Activated T-cell treated with anti-CD3 and anti-CD28 coated beads, Interleukin-2, amount 50 U/mL, for 72 hours (primary cell): ENCODE data around the gene ZNF547. TPM values are rescaled to one million over a fixed set of nuclear protein-coding genes. Genes with fewer than 3 reads are reported as not detected.
"Not testable (repeated sequence)": the region's sequence is repeated elsewhere in the genome, so short reads cannot be mapped to it uniquely, and the experiment has no call there.

ENCODE experiments used
- ATAC-seq, 2 donors: fragments of 150-1000 bp; cut with Tn5 transposase; replicated peaks in 1 of 2; 2 replicates each; pipeline ENCODE4 v1.10.0; 2021; ENCODE audit warnings: moderate library complexity in 2 of 2, mild to moderate bottlenecking in 1 of 2
- DNase-seq, 2 donors: peaks; one replicate each; pipeline ENCODE4 v3.0.0; 2021 to 2022; ENCODE audit warnings: mixed read lengths in 1 of 2
- H3K27ac Mint-ChIP-seq: one replicate; pipeline ENCODE4 v1.8.0; 2022; ENCODE audit warnings: mild to moderate bottlenecking, moderate library complexity, mixed read lengths
- H3K27me3 Mint-ChIP-seq: one replicate; pipeline ENCODE4 v1.8.0; 2022; ENCODE audit warnings: low read depth, mixed read lengths
- H3K36me3 Mint-ChIP-seq, 2 donors: one replicate each; pipeline ENCODE4 v1.8.0; 2022; ENCODE audit warnings: mixed read lengths in 2 of 2, mild to moderate bottlenecking in 1 of 2; ENCODE audit not compliant: insufficient read depth in 2 of 2
- H3K4me1 Mint-ChIP-seq: one replicate; pipeline ENCODE4 v1.8.0; 2022; ENCODE audit warnings: low read depth, mixed read lengths
- H3K4me3 Mint-ChIP-seq, 2 donors: one replicate each; pipeline ENCODE4 v1.8.0; 2022; ENCODE audit warnings: mild to moderate bottlenecking in 2 of 2, mixed read lengths in 2 of 2, moderate library complexity in 2 of 2
- H3K9me3 Mint-ChIP-seq, 2 donors: one replicate each; pipeline ENCODE4 v1.8.0; 2022; ENCODE audit warnings: mixed read lengths in 2 of 2
- total RNA-seq, 2 donors: library from RNA; stranded (reverse); gene quantifications; one replicate each; pipeline ENCODE4 v1.2.3, GENCODE V29; 2022

The ZNF547 gene
- total RNA-seq, 2 donors from 2014 or later: 3.9 to 4.5 TPM

- no peaks in the 10 kb centered on the region for H3K27me3 Mint-ChIP-seq
- peaks cover 15 to 28% of the 10 kb centered on the region in 2 donors for H3K9me3 Mint-ChIP-seq
- H3K4me3 Mint-ChIP-seq: peak within 1 kb of the TSS; percentile 98 to 99
- DNase-seq (peak; percentile 85), ATAC-seq (peak; percentile 99 to 100)
- H3K36me3 Mint-ChIP-seq: peaks cover 45 to 54% of the 10 kb centered on the region in 2 donors
- peak within 1 kb of the TSS; percentile 74 for H3K27ac Mint-ChIP-seq
- H3K4me1 Mint-ChIP-seq: peaks cover 36% of the 10 kb centered on the region
Measured at GRCh38 chr19:57350877-57351805, 12.2 kb upstream of the ZNF547 start, which contains the start of gene ZNF304. TSS of gene ZNF304 (plus strand) at chr19:57351271. CDS start at chr19:57351665, 394 bp downstream.

- H3K4me1 Mint-ChIP-seq: peaks cover 36% of the 10 kb centered on the region
- peak overlapping the region; percentile 98 to 99 for H3K4me3 Mint-ChIP-seq
- H3K27ac Mint-ChIP-seq: no peak overlapping the region
- no peak for DNase-seq
- peaks cover 19 to 29% of the 10 kb centered on the region in 2 donors for H3K9me3 Mint-ChIP-seq
- no peaks in the 10 kb centered on the region for H3K27me3 Mint-ChIP-seq
- no peak for ATAC-seq
- H3K36me3 Mint-ChIP-seq: peaks cover 51 to 61% of the 10 kb centered on the region in 2 donors
Measured at GRCh38 chr19:57351867-57352266, 11.5 kb upstream of the ZNF547 start.

- Mint-ChIP-seq H3K36me3 (peaks cover 65 to 74% of the 10 kb centered on the region in 2 donors), H3K4me3 (no peak overlapping the region), H3K4me1 (peaks cover 29% of the 10 kb centered on the region), H3K9me3 (peaks cover 19 to 33% of the 10 kb centered on the region in 2 donors), H3K27ac (no peak overlapping the region), H3K27me3 (no peaks in the 10 kb centered on the region)
- ATAC-seq (no peak), DNase-seq (no peak)
Measured at GRCh38 chr19:57355916-57356315, 7.4 kb upstream of the ZNF547 start.

GRCh38 chr19:57357406-57357805, 5.9 kb upstream of the ZNF547 start:
- Mint-ChIP-seq H3K9me3 (peaks cover 18 to 32% of the 10 kb centered on the region in 2 donors), H3K36me3 (peaks cover 56 to 67% of the 10 kb centered on the region in 2 donors), H3K4me3 (no peak overlapping the region), H3K27me3 (no peaks in the 10 kb centered on the region), H3K27ac (no peak overlapping the region), H3K4me1 (peaks cover 15% of the 10 kb centered on the region)
- ATAC-seq: no peak
- DNase-seq: no peak

DNA sequence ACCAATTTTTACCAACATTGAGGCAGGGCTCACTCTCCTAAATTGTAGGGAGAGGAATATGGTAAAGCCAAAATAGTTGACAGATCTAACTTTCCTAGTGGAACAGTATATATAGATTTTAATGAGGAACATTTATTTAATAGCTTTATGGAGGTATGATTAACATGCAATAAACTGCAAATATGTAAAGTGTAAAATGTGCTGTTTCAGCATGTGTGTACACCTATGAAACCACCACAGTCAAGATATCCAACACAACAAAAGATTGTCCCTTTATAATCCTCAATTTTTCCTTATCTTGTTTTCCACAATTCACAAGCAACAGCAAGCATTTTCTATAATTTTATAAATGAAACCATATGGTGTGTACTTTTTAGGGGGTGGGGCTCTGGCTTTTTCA, 4.1 kb upstream of the ZNF547 start:
- Mint-ChIP-seq H3K9me3 (peaks cover 16 to 31% of the 10 kb centered on the region in 2 donors), H3K27ac (no peak overlapping the region), H3K4me3 (no peak overlapping the region), H3K4me1 (peaks cover 19% of the 10 kb centered on the region), H3K27me3 (no peaks in the 10 kb centered on the region), H3K36me3 (peaks cover 56 to 65% of the 10 kb centered on the region in 2 donors)
- DNase-seq: no peak
- no peak for ATAC-seq

DNA sequence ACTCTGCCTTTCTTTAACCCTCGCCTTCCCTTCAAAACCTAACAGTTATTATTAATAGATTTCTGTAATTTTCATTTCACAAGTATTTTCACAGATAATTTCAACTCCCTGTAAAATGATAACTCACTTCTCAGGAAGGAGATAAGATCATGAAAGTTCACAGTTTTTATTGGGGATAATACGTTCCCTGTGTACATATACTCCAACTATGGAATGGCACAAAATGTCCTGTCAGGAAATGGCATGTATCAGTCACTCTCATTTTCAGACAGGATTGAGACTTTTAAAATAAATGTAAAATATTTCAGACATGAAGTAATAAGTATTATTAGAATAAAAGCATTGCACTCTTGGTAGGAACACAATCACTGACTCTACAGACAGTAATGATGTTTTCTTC, 932 bp upstream of the ZNF547 start:
- Mint-ChIP-seq H3K27ac (peak overlapping the region; percentile 86), H3K4me1 (peaks cover 20% of the 10 kb centered on the region), H3K4me3 (peak overlapping the region; percentile 96 to 97), H3K27me3 (no peaks in the 10 kb centered on the region), H3K9me3 (peaks cover 14 to 18% of the 10 kb centered on the region in 2 donors), H3K36me3 (peaks cover 32 to 38% of the 10 kb centered on the region in 2 donors)
- DNase-seq: no peak
- no peak for ATAC-seq

GRCh38 chr19:57363688-57364181, 384 bp downstream of the ZNF547 start:
- Mint-ChIP-seq H3K4me3 (peak overlapping the region; percentile 96 to 97), H3K27ac (peak overlapping the region; percentile 80), H3K9me3 (peaks cover 14 to 18% of the 10 kb centered on the region in 2 donors), H3K4me1 (peaks cover 20% of the 10 kb centered on the region), H3K27me3 (no peaks in the 10 kb centered on the region), H3K36me3 (peaks cover 22 to 30% of the 10 kb centered on the region in 2 donors)
- DNase-seq (no peak), ATAC-seq (no peak)

DNA sequence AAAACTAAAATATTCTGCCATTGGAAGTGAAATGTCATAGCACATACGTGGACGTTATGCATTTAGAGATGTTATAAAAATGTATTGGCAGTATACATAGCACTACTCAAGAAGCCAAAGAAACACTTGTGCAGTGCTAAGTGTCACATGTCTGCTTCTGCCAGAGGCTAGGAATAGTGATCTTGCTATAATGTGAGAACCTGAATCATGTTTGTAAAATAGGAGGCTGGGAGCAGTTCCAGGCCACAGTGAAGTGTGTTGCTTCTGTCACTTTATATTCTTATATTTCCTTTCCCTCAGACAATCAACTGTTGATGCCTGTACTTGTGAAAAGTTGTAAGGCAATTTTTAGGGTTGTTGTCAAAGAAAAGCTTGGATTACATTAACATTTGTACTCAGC, 3.4 kb downstream of the ZNF547 start:
- DNase-seq: no peak
- Mint-ChIP-seq H3K4me3 (no peak overlapping the region), H3K27me3 (no peaks in the 10 kb centered on the region), H3K9me3 (peaks cover 22 to 24% of the 10 kb centered on the region in 2 donors), H3K36me3 (peaks cover 25 to 40% of the 10 kb centered on the region in 2 donors), H3K27ac (no peak overlapping the region), H3K4me1 (peaks cover 20% of the 10 kb centered on the region)
- no peak for ATAC-seq

DNA sequence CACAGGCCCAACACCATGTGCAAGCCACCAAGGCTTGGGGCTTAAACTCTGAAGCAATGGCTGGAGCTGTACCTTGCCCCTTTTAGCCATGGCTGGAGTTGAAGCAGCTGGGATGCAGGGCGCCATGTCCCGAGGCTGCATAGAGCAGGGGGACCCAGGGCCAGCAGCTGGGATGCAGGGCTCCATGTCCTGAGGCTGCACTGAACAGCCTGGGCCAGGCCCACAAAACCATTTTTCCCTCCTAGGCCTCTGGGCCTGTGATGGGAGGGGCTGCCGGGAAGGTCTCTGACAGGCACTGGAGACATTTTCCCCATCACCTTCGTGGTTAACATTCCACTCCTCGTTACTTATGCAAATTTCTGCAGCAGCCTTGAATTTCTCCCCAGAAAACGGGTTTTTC, 10.8 kb downstream of the ZNF547 start:
- peaks cover 37 to 41% of the 10 kb centered on the region in 2 donors for H3K9me3 Mint-ChIP-seq
- H3K36me3 Mint-ChIP-seq: peaks cover 51 to 76% of the 10 kb centered on the region in 2 donors
- no peak overlapping the region for H3K27ac Mint-ChIP-seq
- ATAC-seq: no peak
- no peaks in the 10 kb centered on the region for H3K4me1 Mint-ChIP-seq
- DNase-seq: no peak
- H3K27me3 Mint-ChIP-seq: no peaks in the 10 kb centered on the region
- no peak overlapping the region for H3K4me3 Mint-ChIP-seq

DNA sequence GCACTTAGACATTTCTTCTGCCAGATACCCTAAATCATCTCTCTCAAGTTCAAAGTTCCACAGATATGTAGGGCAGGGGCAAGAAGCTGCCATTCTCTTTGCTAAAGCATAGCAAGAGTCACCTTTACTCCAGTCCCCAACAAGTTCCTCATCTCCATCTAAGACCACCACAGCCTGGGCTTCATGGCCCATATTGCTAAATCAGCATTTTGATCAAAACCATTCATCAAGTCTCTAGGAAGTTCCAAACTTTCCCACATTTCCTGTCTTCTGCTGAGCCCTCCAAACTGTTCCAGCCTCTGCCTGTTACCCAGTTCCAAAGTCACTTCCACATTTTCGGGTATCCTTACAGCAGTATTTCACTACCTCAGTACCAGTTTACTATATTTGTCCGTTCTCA, 11.3 kb downstream of the ZNF547 start:
- H3K4me1 Mint-ChIP-seq, H3K27me3 Mint-ChIP-seq, DNase-seq, H3K4me3 Mint-ChIP-seq, H3K27ac Mint-ChIP-seq, ATAC-seq: not testable (repeated sequence)
- peaks cover 36 to 43% of the 10 kb centered on the region in 2 donors for H3K9me3 Mint-ChIP-seq
- H3K36me3 Mint-ChIP-seq: peaks cover 54 to 76% of the 10 kb centered on the region in 2 donors

- ATAC-seq (no peak), DNase-seq (no peak)
- Mint-ChIP-seq H3K9me3 (peaks cover 34 to 47% of the 10 kb centered on the region in 2 donors), H3K36me3 (peaks cover 57 to 77% of the 10 kb centered on the region in 2 donors), H3K27me3 (no peaks in the 10 kb centered on the region), H3K4me3 (no peak overlapping the region), H3K4me1 (no peaks in the 10 kb centered on the region), H3K27ac (no peak overlapping the region)
Measured at GRCh38 chr19:57376151-57376550, 12.8 kb downstream of the ZNF547 start.

DNA sequence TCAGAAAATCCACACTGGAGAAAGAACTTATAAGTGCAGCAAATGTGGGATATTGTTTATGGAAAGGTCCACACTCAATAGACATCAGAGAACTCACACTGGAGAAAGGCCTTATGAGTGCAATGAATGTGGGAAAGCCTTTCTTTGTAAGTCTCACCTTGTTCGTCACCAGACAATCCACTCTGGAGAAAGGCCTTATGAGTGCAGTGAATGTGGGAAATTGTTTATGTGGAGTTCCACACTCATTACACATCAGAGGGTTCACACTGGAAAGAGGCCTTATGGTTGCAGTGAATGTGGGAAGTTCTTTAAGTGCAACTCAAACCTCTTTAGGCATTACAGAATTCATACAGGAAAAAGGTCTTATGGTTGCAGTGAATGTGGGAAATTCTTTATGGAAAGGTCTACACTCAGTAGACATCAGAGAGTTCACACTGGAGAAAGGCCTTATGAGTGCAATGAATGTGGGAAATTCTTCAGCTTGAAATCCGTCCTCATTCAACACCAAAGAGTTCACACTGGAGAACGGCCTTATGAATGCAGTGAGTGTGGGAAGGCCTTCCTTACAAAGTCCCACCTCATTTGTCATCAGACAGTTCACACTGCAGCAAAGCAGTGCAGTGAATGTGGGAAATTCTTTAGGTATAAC, 14.3 kb downstream of the ZNF547 start:
- Mint-ChIP-seq H3K27me3 (no peaks in the 10 kb centered on the region), H3K4me3 (no peak overlapping the region), H3K9me3 (peaks cover 31 to 41% of the 10 kb centered on the region in 2 donors), H3K4me1 (no peaks in the 10 kb centered on the region), H3K27ac (no peak overlapping the region), H3K36me3 (peaks cover 47 to 69% of the 10 kb centered on the region in 2 donors)
- DNase-seq: no peak
- ATAC-seq: no peak

- Mint-ChIP-seq H3K4me3 (no peak overlapping the region), H3K27me3 (no peaks in the 10 kb centered on the region), H3K27ac (no peak overlapping the region), H3K36me3 (peaks cover 30 to 45% of the 10 kb centered on the region in 2 donors), H3K4me1 (no peaks in the 10 kb centered on the region), H3K9me3 (peaks cover 26 to 32% of the 10 kb centered on the region in 2 donors)
- ATAC-seq (no peak), DNase-seq (no peak)
Measured at GRCh38 chr19:57380923-57381322, 17.6 kb downstream of the ZNF547 start.
